CD4-positive, alpha-beta T cell treated with Interferon alpha-2 for 1 hour (primary cell): ENCODE measurements around the gene RAD51AP1.
A peak's percentile ranks its signal among the peaks of the same experiment; 100 is the strongest.
"Not testable (repeated sequence)": the region's sequence is repeated elsewhere in the genome, so short reads cannot be mapped to it uniquely, and the experiment has no call there.

Source experiments
- DNase-seq, 2 donors: peaks; one replicate each; pipeline ENCODE4 v3.0.0-alpha.2; 2020 to 2022

The RAD51AP1 gene

DNA sequence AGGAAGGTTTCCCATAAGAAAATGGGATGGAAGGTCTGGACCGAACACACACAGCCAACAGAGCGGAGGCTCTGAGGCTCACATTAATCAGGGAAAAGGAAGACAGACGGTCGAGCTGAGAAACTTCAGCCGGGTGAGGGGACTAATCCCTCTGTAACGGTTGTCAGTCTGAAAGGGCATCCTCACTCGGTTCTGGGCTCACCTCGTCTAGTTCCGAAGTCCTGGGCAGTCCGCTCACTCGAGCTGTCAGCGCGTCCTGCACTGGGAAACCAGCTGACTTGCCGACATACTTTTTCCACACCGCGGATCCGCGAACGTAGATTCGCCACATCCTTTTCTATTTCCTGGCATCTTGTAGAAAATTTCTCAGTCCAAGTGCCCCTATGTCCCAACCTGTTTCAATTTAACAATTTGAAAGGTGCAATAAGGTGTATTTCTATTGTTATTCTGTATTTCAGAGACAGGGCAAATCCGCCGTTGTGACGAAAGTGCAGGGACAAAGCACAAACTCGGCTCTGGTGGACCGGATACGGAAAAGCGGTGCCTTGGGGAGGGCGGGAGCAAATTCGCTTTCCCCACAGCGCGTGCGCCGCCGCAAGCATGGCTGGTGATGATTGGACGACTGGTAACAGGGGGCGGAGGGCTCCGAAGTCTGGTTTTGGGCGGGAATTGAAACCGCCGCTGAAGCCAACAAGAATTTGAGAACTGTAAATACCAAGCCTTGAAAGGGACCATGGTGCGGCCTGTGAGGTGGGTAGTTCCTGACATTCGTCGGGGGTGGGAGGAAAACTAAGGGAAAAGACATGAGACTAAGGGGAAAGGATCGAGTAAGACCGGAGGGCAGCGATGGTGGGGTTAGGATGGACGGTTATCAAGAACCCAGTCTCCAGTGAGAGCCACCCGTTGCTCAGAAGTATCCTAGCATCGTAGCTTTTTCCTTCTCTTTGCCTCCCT is at the start of gene RAD51AP1:
TSS of gene RAD51AP1 (plus strand) at position 684 of the 954 bp plus-strand sequence. CDS start at position 734, 50 bp downstream.
- DNase-seq, result peak; percentile 96 to 97

DNA sequence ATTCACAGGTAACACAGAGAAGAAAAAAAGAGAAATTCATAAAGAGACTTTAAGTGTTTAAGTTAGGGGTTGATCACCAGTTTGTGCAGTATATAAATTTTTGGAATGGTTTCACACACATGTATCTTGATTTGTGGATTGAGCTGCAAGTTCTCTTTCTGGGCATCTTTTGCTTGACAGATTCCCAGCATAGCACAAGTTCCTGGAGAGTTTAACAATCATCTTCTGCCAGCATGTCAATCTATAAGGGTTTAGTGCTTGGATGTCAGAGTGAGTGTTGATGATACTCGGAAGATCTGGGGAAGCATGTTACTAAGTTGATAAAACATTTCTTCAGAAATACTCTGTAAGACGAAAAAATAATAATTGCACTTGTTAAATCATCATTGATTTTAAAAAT is 49.1 kb upstream of the RAD51AP1 start:
- DNase-seq, result no peak

DNA sequence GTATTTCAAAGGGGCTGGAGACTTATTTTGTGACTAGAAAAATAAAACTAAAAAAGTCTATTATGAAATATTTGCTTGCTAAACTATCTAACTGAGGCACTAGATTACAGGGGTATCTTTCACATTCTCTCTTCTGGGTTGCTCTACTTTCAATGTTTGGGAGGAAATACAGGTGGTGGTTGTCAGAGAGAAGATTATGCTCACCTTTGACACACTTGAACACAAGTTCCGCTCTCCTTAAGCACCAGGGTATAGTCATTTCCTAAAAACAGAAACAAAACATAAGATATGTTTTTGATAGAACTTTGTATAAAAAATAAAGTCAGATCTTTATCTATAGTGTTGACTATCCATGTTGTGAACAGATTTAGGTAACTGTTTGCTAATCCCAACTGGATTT is 47.7 kb upstream of the RAD51AP1 start:
- DNase-seq, result no peak

GRCh38 chr12:4496145-4496838 is 42.4 kb upstream of the RAD51AP1 start:
- DNase-seq, result no peak

DNA sequence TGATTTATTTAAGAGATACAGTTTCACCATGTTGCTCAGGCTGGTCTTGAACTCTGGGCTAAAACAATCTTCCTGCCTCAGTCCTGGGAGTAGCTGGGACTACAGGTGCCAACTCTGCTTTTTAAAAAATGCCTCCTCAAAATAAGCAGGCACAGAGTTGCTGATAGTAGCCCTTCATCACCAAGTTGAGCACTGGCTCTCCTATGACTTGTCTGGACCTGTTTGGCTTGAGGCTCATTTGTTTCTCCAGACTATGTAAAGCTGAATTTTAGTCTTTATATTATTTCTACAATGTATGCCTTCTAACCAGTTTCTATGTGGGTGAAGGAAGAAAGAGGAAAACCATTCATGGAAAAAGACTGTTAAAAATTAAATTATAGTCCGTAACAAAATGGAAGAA is 39.5 kb upstream of the RAD51AP1 start:
- DNase-seq, result no peak

GRCh38 chr12:4505376-4505986 is 33.2 kb upstream of the RAD51AP1 start:
- DNase-seq, result no peak

DNA sequence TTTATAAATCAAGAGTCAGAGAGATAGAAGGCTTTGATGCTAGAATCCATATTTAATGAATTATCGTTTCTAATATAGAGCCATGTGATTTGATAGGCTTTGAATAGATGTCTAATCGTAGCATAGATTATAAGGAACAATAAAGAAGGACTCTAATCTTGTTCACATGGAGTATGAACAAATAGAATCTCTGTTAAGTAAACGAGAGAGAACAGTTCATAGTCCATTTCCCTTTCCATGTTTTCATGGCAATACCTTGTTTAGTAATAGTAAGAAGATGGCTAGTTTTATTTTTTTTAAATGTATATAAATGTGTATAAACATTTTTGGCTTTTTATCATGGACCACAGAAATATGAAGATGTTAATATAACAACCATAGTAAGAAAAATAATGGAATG is 32.3 kb upstream of the RAD51AP1 start:
- DNase-seq, result no peak

- DNase-seq, result peak in 1 of 2 donors; percentile 55
These were observed 31.8 kb upstream of the RAD51AP1 start for GRCh38 chr12:4506870-4507269.

DNA sequence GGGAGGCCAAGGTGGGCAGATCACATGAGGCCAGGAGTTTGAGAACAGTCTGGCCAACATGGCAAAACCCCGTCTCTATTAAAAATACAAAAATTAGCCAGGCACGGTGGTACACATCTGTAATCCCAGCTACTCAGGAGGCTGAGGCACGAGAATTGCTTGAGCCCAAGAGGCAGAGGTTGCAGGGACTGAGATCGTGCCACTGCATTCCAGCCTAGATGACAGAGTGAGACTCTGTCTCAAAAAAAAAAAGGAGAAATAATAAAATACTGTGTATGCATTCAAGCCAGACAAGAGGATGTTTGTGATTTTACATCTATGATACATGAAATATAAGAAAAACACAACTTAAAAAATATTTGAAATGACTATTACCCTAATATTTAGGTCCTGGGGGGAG is 30.2 kb upstream of the RAD51AP1 start:
- not testable (repeated sequence) for DNase-seq

DNA sequence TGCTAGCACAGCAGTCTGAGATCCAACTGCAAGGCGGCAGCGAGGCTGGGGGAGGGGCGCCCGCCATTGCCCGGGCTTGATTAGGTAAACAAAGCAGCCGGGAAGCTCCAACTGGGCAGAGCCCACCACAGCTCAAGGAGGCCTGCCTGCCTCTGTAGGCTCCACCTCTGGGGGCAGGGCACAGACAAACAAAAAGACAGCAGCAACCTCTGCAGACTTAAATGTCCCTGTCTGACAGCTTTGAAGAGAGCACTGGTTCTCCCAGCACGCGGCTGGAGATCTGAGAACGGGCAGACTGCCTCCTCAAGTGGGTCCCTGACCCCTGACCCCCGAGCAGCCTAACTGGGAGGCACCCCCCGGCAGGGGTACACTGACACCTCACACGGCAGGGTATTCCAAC is 29.4 kb upstream of the RAD51AP1 start:
- DNase-seq, result not testable (repeated sequence)

DNA sequence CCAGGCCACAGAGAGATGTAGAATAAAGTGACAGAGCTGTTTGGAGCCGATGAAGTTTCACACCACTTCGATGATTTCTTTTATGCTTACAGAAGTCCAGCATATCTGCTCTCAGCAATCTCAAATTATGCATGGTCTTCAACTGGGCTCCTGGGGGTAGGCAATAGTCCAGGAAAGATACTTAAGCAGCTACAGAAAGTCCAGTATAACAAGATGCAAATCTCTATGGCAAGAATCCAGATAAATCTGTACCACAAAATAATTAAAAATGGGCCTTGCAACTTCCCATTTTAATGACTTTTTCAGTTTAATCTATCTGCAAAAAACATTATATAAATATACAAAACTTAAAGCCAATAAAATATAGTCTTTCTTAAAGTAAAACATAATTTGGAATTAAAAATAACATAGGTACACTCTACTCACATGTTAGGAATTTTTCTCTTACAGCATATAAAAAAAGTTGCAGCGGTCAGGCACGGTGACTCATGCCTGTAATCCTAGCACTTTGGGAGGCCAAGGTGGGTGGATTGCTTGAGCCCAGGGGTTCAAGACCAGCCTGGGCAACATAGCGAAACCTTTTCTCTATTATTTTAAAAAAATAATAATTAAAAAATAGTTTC is 20.5 kb upstream of the RAD51AP1 start:
- DNase-seq, result no peak

DNA sequence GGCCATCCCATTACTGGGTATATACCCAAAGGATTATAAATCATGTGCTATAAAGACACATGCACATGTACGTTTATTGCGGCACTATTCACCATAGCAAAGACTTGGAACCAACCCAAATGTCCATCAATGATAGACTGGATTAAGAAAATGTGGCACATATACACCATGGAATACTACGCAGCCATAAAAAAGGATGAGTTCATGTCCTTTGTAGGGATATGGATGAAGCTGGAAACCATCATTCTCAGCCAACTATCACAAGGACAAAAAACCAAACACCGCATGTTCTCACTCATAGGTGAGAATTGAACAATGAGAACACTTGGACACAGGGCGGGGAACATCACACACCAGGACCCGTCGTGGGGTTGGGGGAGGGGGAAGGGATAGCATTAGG is 15.2 kb upstream of the RAD51AP1 start:
- not testable (repeated sequence) for DNase-seq

DNA sequence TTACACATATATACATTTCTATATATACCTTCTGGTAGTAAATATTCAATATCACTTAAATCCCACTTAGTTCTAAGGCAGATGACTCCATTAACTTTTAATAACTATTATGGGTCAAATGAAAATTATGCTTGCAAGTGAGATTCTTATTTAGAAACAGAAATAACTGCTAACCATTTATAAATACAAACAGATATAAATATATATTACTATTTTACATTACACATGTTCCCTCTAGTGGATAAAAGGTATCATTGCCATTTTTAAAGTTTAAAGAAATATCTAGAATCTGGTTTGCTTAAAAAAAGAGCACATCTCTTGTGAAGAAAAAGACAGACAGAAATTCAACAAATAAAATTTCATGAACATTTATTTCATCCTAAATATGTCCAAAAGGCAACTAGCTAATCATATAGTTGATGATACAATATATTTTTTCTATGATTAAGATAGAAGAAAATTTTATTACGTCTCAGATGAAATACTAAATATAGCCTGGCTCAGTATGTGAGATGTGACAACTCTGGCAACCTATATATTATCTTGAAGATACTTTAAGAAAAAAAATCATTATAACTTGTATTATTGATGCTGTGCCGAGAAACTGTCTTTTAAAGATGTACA is 11.7 kb upstream of the RAD51AP1 start:
- DNase-seq, result peak in 1 of 2 donors; percentile 34

DNA sequence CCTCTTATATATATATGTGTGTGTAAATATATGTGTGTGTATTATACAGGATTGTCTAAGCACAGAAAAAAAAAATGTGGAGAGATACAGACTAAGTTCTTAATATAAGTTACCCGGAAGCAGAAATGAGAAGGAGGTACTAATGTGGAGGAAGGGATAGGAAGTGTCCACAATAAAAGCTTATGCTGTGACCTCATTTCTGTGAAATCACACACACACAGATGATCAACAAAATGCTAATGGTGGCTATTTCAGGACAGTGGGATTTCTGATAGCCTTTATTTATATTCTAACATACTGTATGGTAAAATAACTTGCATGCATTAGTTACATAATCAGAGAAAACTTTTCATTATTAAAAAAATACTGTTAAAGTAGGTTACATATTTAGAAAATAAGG is 8.5 kb upstream of the RAD51AP1 start:
- DNase-seq, result no peak

DNA sequence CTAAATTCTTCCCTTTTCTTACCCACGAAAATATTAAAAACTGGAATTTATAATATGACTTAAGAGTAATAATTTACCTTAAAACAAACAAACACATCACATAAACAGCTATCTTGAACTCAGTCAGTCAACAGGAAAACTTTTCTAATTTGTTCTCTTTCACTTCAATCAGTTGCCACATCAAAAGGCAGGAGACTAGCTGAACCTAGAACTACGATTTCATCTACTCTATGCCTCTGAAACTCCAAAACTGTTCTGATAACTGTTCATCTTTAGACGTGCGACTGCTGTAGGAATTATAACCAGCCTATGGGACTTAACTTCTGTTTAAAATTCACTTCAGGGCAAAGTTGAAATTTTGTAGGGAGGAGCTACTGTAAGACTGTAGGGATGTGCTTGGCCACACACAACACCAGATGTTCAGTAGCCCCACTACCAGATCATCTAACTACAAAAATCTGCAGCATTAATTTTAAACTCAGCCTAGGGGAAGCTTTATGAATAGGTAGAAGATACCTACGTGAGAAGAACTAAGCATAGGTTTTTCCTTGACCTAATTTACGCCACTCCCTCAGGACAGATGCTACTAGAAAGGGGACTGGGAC is 7.6 kb upstream of the RAD51AP1 start:
- DNase-seq, result peak in 1 of 2 donors; percentile 29

GRCh38 chr12:4535092-4535491 is 3.6 kb upstream of the RAD51AP1 start:
- no peak for DNase-seq

GRCh38 chr12:4535871-4536270 is 2.8 kb upstream of the RAD51AP1 start:
- DNase-seq, result no peak

DNA sequence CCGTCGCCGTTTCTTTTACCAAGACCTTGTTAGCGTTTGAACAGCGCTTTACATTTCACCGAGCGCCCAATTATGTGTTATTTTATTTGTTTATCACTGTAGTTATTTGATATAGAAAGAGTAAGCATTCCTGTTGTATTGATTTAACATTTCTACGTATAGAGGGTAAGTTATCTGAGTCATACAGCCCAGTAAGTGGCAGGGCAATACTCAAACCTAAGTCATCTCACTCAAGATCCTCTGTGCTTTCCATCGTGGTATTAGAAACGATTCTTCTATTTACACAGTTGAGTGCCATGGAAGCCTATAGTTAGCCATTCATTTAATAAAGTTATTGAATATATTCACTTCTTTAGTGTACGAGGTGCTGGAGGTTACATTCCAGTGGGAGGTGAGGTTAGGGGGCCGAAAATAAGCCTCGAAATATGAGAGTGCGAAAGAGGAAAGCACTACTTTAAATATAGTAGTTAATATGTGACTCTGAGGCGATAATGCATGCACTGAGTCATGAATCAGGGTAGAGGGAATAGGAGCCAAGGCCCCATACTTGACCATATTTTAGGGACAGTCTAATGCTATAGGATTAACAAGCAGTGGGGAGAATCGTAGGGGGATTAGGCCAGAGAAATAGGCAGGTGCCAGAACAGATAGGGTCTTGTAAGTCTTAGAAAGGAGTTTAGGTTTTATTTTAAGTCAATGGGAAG is 629 bp downstream of the RAD51AP1 start:
- no peak for DNase-seq

DNA sequence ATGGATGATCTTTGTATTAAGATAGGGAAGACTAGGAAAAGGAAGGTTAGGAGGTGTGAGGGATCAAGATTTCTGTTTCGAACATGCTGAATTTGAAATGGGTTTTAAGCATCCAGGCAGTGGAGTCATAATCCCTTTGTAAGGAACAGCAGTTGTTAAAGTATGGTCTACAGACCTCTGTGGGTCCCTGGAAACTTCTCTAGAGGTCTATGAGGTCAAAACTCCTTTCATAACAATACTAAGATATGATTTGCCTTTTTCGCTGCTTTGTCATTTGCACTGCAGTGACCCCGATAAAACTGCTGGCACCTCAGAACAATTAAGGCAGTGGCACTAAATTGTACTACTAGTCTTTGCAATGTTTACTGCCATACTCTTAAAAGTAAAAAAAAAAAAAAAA is 1.5 kb downstream of the RAD51AP1 start:
- no peak for DNase-seq

- no peak for DNase-seq
These were observed 1.9 kb downstream of the RAD51AP1 start for GRCh38 chr12:4540638-4541037.

DNA sequence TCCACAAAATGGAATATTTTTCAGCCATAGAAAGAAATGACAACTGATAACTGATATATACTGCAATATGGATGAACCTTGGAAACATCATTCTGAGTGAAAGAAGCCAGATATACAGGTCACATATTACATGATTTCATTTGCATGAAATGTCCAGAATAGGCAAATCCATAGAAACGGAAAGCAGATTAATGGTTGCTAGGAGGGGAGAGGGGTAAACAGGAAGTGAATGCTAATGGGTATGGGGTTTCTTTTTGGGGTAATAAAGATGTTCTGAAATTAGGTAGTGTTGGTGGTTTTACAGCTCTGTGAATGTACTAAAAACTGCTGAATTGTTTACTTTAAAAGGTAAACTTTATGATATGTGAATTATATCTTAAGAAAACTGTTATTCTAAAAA is 6.5 kb downstream of the RAD51AP1 start:
- no peak for DNase-seq

DNA sequence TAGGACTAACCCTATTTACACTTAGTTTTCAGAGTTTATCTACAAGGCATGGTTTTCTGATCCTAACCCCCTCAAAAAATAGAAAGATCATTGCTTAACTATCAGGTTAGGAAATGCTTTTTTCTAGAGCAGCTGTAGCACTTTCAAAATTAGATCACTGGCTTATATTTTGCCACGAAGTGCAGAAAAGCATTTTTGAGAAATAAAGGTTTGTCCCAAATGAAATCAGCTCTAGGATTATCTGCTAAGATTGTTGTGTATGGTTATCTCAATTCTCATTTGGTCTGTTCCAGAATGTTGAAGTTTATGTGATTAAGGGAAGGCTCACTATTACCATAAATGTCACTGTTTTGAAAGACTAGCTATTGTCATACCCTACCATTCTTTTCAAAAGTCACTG is 13.5 kb downstream of the RAD51AP1 start:
- DNase-seq, result no peak
